Transverse colon (tissue), 4 donors: ENCODE data around the gene LYRM2. TPM values are rescaled to one million over a fixed set of nuclear protein-coding genes. Genes with fewer than 3 reads are reported as not detected.

Source experiments
- DNase-seq: peaks from one replicate; pipeline ENCODE4 v3.0.0-alpha.2; 2019
- H3K27ac ChIP-seq, 4 donors: fragments of 200-600 bp; sonication (generic); 2 replicates each; pipeline ENCODE4 v1.5.1; 2016 to 2018; ENCODE audit warnings: inconsistent platforms in 4 of 4
- H3K27me3 ChIP-seq: fragments of 200-600 bp; sonication (generic); 2 replicates; pipeline ENCODE4 v1.5.1; 2017; ENCODE audit warnings: inconsistent platforms
- H3K36me3 ChIP-seq, 4 donors: fragments of 200-600 bp; sonication (generic); 2 replicates each; pipeline ENCODE4 v1.5.1; 2017 to 2019; ENCODE audit warnings: inconsistent platforms in 4 of 4
- H3K4me1 ChIP-seq, 4 donors: fragments of 200-600 bp; sonication (generic); 2 replicates each; pipeline ENCODE4 v1.5.1; 2017 to 2020; ENCODE audit warnings: inconsistent platforms in 4 of 4
- H3K4me3 ChIP-seq, 4 donors: fragments of 200-600 bp; sonication (generic); 1 replicate in 1 of 4; 2 replicates in 3 of 4; pipeline versions ENCODE4 v1.5.1 to v1.6.1; 2017 to 2019; ENCODE audit warnings: inconsistent platforms in 4 of 4
- H3K9me3 ChIP-seq, 2 donors: fragments of 200-600 bp; sonication (generic); 2 replicates each; pipeline ENCODE4 v1.5.1; 2017 to 2019; ENCODE audit warnings: inconsistent platforms in 2 of 2
- EP300 ChIP-seq: sonication (generic); formaldehyde crosslinking; IDR thresholded peaks from one replicate; pipeline ENCODE4 v1.6.1; 2017; ENCODE audit warnings: antibody characterized with exemption, low read depth
- POLR2A ChIP-seq: fragments of 450-650 bp; IDR thresholded peaks from one replicate; pipeline ENCODE4 v1.6.1; 2016; ENCODE audit warnings: antibody characterized with exemption, mild to moderate bottlenecking, moderate library complexity
- POLR2AphosphoS5 ChIP-seq, 3 donors: sonication (generic); formaldehyde crosslinking; IDR thresholded peaks; one replicate each; pipeline ENCODE4 v1.6.1; 2016; ENCODE audit warnings: antibody characterized with exemption in 3 of 3
- WGBS, 2 donors: methylation state at CpG; one replicate each; pipeline ENCODE4 v1.1.5; 2018; ENCODE audit warnings: low coverage in 1 of 2; 5-methylcytosine and 5-hydroxymethylcytosine counted together
- in situ Hi-C, 4 donors: fragments of 200-750 bp; cut with MboI; loops; one replicate each; pipeline versions ENCODE4 v1.15.0 to v1.15.1; 2017; ENCODE audit warnings: low sequenced_read_pairs in 3 of 4, low pct_ligation_motif_present in 1 of 4, low pct_unique_long_range_greater_than_20kb in 1 of 4
- intact Hi-C: fragments of 100-400 bp; cut with DNase I; formaldehyde crosslinking; loops from one replicate; pipeline ENCODE4 v1.15.1; 2023; ENCODE audit warnings: low total_unique reads
- total RNA-seq, 4 donors: library from RNA; depleted of rRNA; stranded (reverse); fragments of >200 nt; gene quantifications; one replicate each; pipeline ENCODE4 v1.1.0, GENCODE V29; 2016
- TF ChIP-seq, protein P1 (sequence below), 5 experiments: fragments of 200-600 bp in 3 of 5; fragments of 450-650 bp in 2 of 5; sonication (generic) in 3 of 5; IDR thresholded peaks; 1 replicate in 2 of 5; 2 replicates in 3 of 5; pipeline ENCODE4 v1.5.1; 2016 to 2017; ENCODE audit warnings: antibody characterized with exemption in 5 of 5, inconsistent platforms in 3 of 5, mild to moderate bottlenecking in 2 of 5, moderate library complexity in 1 of 5

The LYRM2 gene
- total RNA-seq, 4 donors from 2014 or later: 7.1 to 17.8 (median 16.4) TPM

GRCh38 chr6:89599727-89600126 is 38.8 kb downstream of the LYRM2 start:
- intact Hi-C loops: loop anchor here (5.0 kb wide), 1 partner anchor 227 kb away; no protein-coding TSS in a partner anchor
- no peaks in the 10 kb centered on the region for H3K4me1 ChIP-seq
- 88 to 93% methylated on average over 2 to 7 of the region's 7 CpGs for WGBS, 2 donors
- no peak for TF ChIP-seq POLR2A
- TF ChIP-seq, protein P1, sequence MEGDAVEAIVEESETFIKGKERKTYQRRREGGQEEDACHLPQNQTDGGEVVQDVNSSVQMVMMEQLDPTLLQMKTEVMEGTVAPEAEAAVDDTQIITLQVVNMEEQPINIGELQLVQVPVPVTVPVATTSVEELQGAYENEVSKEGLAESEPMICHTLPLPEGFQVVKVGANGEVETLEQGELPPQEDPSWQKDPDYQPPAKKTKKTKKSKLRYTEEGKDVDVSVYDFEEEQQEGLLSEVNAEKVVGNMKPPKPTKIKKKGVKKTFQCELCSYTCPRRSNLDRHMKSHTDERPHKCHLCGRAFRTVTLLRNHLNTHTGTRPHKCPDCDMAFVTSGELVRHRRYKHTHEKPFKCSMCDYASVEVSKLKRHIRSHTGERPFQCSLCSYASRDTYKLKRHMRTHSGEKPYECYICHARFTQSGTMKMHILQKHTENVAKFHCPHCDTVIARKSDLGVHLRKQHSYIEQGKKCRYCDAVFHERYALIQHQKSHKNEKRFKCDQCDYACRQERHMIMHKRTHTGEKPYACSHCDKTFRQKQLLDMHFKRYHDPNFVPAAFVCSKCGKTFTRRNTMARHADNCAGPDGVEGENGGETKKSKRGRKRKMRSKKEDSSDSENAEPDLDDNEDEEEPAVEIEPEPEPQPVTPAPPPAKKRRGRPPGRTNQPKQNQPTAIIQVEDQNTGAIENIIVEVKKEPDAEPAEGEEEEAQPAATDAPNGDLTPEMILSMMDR (IDR thresholded peaks at IDR 0.05): no peak
- TF ChIP-seq POLR2AphosphoS5 (IDR thresholded peaks at IDR 0.05): no peak
- TF ChIP-seq EP300: no peak
- no peaks in the 10 kb centered on the region for H3K36me3 ChIP-seq
- DNase-seq: no peak
- in situ Hi-C loops: loop anchor here (10.0 to 25.0 kb wide), 2 partner anchors 165 to 612 kb away; partner anchors contain the start of gene ANKRD6 (in 1 of the 4)
- no peak overlapping the region for H3K4me3 ChIP-seq
- H3K27me3 ChIP-seq: no peaks in the 10 kb centered on the region
- no peak overlapping the region for H3K27ac ChIP-seq
- no peaks in the 10 kb centered on the region for H3K9me3 ChIP-seq

- H3K4me3 ChIP-seq: no peak overlapping the region
- no peak for DNase-seq
- in situ Hi-C loops (no loop called here), intact Hi-C loops (no loop called here)
- WGBS, 2 donors: 40 to 48% methylated on average over 3 of the region's 3 CpGs
- H3K36me3 ChIP-seq: no peaks in the 10 kb centered on the region
- no peaks in the 10 kb centered on the region for H3K4me1 ChIP-seq
- H3K9me3 ChIP-seq: no peaks in the 10 kb centered on the region
- TF ChIP-seq EP300 (no peak), POLR2AphosphoS5 (IDR thresholded peaks at IDR 0.05) (no peak), POLR2A (no peak)
- TF ChIP-seq, protein P1 (IDR thresholded peaks at IDR 0.05): no peak
- H3K27ac ChIP-seq: no peak overlapping the region
- H3K27me3 ChIP-seq: no peaks in the 10 kb centered on the region
Measured at GRCh38 chr6:89597988-89598387, 40.6 kb downstream of the LYRM2 start.

DNA sequence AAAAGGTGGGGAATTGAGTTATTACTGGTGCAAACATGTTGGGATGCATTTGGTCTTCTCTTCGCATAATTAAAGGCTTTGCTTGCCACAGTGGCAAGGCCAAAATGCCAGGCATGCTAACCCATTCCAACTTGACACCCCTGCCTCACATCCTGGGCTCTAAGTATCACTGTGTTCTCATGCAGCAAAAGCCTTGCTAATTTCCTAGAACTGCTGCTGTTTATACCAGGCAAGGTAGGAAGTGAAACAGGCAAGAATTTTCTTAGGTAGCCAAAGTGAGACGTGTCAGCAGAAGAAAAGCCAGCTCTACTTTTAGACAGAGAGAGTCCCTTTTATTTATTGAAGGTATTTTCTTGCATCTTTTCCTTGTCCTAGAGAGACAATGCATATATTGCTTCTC is 41.2 kb downstream of the LYRM2 start:
- 62 to 72% methylated on average over 2 of the region's 2 CpGs for WGBS, 2 donors
- Histone ChIP-seq H3K36me3 (no peaks in the 10 kb centered on the region), H3K4me1 (no peaks in the 10 kb centered on the region), H3K27ac (no peak overlapping the region), H3K27me3 (no peaks in the 10 kb centered on the region), H3K9me3 (no peaks in the 10 kb centered on the region), H3K4me3 (no peak overlapping the region)
- intact Hi-C loops: no loop called here
- no peak for TF ChIP-seq EP300
- no peak for TF ChIP-seq POLR2AphosphoS5 (IDR thresholded peaks at IDR 0.05)
- no peak for TF ChIP-seq POLR2A
- TF ChIP-seq, protein P1 (IDR thresholded peaks at IDR 0.05): no peak
- in situ Hi-C loops: no loop called here
- DNase-seq: no peak

DNA sequence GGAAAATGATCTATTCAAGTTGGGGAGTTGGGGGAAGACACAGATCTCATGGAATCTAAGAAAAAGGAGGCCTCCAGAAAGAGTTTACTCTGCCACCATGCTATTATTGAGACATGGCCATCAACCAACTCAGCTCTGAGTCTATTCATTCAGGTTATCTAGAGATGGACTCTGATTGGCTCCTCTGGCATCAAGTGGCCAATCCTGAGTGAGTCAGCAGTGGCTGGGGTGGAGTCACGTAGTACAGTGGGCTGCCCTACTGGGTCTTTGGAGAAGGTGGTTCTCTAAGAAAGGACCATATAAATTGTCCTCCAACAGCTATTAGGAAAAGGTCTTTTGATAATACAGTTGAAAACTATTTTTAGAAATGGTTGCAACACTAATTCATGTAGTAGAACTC is 42.1 kb downstream of the LYRM2 start:
- no peak for DNase-seq
- no peak overlapping the region for H3K4me3 ChIP-seq
- WGBS, 2 donors: 67 to 89% methylated on average over 1 of the region's 1 CpG
- H3K36me3 ChIP-seq: no peaks in the 10 kb centered on the region
- H3K27ac ChIP-seq: no peak overlapping the region
- no peaks in the 10 kb centered on the region for H3K27me3 ChIP-seq
- TF ChIP-seq POLR2A (no peak), EP300 (no peak), POLR2AphosphoS5 (IDR thresholded peaks at IDR 0.05) (no peak)
- TF ChIP-seq, protein P1 (IDR thresholded peaks at IDR 0.05): no peak
- no peaks in the 10 kb centered on the region for H3K4me1 ChIP-seq
- intact Hi-C loops: no loop called here
- no peaks in the 10 kb centered on the region for H3K9me3 ChIP-seq
- in situ Hi-C loops: no loop called here
